HL-60/S4 (cell line): Measurements from ENCODE around the gene ARHGEF25.
"Not testable (repeated sequence)": the region's sequence is repeated elsewhere in the genome, so short reads cannot be mapped to it uniquely, and the experiment has no call there.

Experiments used
- in situ Hi-C: fragments of 300-500 bp; cut with MboI; formaldehyde crosslinking; loops from 2 replicates; pipeline ENCODE4 v1.14.3; 2022; ENCODE audit warnings: low sequenced_read_pairs

The ARHGEF25 gene

GRCh38 chr12:57611108-57611826 lies at the start of gene ARHGEF25:
Gene ARHGEF25 (plus strand): TSS chr12:57611435. CDS start chr12:57611895, 460 bp downstream.
- in situ Hi-C loops = no loop called here

DNA sequence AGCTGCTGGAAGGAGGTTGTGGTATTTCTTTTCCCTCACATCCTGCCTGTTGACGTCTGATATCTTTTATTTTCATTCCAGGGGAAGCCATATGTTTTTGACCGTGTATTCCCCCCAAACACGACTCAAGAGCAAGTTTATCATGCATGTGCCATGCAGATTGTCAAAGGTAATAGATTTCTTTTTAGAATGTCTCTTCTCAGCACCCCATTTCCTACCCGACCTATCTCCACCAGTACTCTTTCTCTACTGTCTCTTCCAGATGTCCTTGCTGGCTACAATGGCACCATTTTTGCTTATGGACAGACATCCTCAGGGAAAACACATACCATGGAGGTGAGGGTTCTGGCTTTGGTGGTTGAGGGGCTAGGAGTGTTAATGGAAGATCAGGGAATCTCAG lies 47.9 kb upstream of the ARHGEF25 start:
- in situ Hi-C loops = no loop called here

DNA sequence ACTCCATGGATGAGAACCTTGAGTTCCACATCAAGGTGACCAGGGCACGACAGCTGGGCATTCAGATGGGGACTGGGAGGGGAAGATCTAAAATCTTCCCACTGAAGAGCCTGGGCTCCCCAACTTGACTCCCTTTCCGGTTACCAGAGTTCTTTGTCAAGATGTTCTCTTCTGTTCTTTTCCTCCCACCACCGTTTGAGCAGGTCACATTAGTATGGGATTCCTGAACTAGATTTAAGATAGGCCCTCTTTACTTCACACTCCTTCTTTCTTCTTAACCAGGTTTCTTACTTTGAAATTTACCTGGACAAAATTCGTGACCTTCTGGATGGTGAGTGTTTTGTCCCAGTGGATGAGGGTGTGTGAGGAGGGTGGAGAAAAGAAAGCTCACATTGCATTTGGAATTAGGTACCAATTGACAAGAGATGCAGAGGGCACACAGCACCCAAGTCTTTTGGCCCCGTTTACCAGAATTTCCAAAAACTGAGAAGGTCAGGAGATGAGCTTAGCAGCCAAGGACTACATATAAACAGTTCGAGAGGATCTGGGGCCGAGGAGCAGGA lies 47.0 kb upstream of the ARHGEF25 start:
- in situ Hi-C loops = no loop called here

GRCh38 chr12:57568838-57569237 lies 42.4 kb upstream of the ARHGEF25 start:
- in situ Hi-C loops = no loop called here

GRCh38 chr12:57569858-57570257 lies 41.4 kb upstream of the ARHGEF25 start:
- in situ Hi-C loops = no loop called here

DNA sequence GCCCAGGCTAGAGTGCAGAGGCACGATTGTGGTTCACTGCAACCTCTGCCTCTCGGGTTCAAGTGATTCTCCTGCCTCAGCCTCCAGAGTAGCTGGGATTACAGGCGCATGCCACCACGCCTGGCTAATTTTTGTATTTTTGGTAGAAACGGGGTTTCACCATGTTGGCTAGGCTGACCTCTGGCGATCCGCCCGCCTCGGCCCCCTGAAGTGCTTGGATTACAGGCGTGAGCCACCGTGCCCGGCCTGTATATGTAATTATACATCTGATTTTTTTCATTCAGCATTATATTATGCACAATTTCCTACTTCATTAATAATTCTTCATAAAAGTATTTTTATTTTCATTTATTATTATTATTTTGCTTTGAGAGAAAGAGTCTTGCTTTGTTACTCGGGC lies 40.8 kb upstream of the ARHGEF25 start:
- in situ Hi-C loops = not testable (repeated sequence)

GRCh38 chr12:57571926-57572762 lies 39.1 kb upstream of the ARHGEF25 start:
- in situ Hi-C loops = no loop called here

- in situ Hi-C loops = no loop called here
These were observed 36.4 kb upstream of the ARHGEF25 start for GRCh38 chr12:57574795-57575194.

- in situ Hi-C loops = no loop called here
These were observed 35.2 kb upstream of the ARHGEF25 start for GRCh38 chr12:57575771-57576612.

- in situ Hi-C loops = no loop called here
These were observed 34.5 kb upstream of the ARHGEF25 start for GRCh38 chr12:57576613-57577160.

DNA sequence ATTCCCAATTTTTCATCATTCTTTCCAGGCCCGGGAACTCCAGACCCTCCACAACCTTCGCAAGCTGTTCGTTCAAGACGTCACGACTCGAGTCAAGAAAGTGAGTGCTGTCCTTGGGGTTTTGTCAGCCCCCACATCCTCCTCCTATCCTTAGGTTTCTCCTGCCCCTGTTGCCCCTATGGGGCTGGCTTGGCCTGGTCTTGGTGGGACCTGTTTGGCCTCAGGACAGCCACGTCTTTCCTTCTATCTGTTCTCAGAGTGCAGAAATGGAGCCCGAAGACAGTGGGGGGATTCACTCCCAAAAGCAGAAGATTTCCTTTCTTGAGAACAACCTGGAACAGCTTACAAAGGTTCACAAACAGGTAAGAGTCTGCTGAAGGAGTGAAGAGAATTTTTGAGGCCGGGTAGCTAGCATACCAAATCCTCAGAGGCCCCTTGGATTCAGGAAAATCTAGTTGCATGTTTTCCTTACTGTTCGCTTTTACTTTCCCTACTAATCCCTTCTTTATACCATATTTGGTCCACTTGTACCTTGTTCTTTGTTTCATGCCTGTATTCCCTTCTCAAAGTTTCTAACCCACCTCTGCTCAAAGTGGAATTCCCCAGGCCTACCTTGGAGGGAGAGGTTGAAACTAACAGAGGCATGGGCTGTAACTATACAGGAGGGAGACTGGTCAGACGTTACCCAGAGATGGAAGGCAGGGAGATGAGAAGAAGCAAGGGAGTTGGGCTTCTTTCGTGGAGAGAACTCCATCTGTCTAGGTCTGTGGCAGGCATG lies 33.1 kb upstream of the ARHGEF25 start:
- in situ Hi-C loops = no loop called here

DNA sequence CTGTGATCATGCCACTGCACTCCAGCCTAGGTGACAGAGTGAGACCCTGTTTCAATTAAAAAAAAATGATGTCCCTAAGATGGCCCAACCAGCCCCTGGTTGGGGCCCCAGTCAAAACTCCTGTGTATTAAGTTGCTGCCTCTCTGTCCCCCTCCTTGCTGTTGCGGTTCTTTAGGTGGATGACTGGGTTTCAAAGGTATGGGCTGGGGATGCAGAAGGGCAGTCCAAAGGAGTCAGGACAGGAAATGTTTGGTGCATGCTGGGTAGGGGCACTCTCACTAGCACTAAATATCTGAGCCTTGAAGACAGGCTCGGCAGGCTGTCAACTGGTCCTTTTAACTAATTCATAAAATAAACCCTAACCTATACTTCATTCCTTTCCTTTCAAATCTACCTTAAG lies 32.2 kb upstream of the ARHGEF25 start:
- in situ Hi-C loops = no loop called here

DNA sequence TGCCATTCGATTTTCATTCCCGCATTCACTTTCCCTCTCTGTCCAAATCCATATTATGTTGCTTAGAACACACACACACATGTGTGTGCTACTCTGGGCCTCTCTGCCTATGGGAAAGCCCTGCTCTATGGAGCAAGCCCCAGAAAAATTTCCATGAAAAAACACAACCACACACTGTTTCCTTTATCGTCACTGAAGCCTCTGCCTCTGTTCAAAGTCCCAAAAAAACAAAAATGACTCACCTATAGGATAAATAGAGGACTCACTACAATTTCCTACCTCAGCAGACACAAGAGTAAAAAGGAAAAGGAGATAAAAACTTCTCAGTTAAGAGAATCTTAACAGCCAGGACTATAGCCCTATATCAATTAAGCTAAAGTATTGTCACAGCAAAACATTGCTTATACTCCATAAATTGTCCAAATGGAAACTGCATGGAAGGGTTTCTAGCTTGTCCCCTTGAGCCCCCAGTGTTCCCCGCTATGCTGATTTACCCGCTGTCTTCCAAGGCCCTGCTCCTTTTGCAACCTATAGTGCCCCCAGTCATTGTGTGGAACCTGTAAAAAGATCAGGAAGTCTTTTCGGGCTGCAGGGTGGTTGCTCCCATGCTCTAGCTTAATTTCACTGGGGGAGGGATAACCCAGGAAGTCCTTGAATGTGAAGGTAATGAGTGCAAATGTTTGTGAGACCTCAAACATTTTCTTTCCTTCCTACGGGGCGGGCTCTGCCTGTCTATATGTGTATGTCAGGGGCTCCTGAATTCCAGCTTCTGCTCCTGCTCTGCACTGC lies 31.4 kb upstream of the ARHGEF25 start:
- in situ Hi-C loops = no loop called here

- in situ Hi-C loops = no loop called here
These were observed 30.8 kb upstream of the ARHGEF25 start for GRCh38 chr12:57580466-57580795.

DNA sequence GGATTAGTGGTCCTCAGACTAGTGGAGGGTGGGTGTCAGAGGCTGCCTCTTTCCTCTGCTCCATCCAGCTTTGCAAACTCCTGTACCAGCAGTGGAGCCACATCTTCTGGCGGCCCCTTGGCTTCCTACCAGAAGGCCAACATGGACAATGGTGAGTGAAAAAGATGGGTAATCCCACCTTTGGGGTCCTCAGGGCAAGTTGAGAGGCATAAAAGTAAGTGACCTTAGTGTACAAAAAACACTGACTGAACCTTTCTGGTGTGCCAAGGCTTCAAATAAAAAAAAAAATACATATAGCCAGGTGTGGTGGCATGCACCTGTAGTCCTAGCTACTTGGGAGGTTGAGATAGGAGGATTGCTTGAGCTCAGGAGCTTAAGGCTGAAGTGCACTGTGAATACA lies 29.4 kb upstream of the ARHGEF25 start:
- in situ Hi-C loops = no loop called here

DNA sequence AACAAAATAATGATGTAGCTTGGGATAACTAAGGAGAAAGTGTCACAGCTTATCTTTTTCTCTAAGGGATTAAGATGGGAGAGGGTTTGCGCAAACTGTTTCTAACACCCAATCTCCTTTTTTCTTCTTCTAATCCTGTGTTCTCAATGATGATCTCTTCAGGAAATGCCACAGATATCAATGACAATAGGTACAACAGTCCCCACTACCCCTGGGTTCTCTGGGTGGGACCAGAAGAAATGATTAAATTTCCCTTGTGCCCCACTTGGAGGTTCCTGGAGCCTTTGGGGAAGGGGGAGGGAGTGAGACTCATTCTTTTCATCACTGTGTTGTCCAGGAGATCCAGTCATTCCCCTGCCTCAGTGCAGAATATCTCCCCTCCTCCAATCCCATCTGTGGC lies 28.8 kb upstream of the ARHGEF25 start:
- in situ Hi-C loops = no loop called here

GRCh38 chr12:57583008-57583831 lies 28.0 kb upstream of the ARHGEF25 start:
- in situ Hi-C loops = no loop called here

DNA sequence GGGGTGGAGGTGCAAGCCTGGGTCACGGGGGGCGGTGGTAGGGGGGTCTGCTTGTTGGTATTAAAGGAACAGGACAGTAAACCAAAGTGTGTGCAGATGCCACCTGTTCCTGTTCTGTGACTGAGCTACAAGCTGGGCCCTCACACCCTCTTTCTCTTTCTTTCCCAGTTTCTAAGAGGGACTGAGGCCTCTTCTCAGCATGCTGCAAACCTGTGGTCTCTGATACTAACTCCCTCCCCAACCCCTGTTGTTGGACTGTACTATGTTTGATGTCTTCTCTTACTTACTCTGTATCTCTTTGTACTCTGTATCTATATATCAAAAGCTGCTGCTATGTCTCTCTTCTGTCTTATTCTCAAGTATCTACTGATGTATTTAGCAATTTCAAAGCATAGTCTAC lies 27.2 kb upstream of the ARHGEF25 start:
- in situ Hi-C loops = no loop called here
